ENCODE measurements around the gene MT1E. TPM values are rescaled to one million over a fixed set of nuclear protein-coding genes. Genes with fewer than 3 reads are reported as not detected.

Gene MT1E
- total RNA-seq, 6 experiments from 2014 or later: 192 to 469 (median 458) TPM

DNA sequence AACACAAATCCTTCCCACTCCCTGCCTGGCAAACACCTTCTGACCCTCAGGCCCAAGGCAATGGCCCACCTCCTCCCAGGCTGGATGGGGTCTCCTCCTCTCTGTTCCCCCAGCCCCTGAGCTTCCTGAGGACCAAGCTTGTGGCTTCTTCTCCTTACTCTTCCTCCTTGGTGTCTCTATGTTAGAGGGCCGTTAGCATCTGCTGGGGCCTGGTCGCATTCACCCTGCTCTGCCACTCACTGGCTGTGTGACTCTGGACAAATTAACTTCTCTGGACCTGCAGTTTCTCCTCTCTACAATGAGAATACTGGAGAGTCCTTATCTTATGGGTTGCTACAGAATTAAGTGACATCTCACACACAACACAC, 17.9 kb upstream of the MT1E start:
- Mint-ChIP-seq H3K9me3 (no peaks in the 10 kb centered on the region), H3K36me3 (ENCODE audit: low read depth) (peaks cover 14% of the 10 kb centered on the region; the same call in 1 of the 2 replicates), H3K4me1 (ENCODE audit: low read depth) (peaks cover 66% of the 10 kb centered on the region), H3K27ac (peak overlapping the region; percentile 100), H3K27me3 (ENCODE audit: insufficient read depth) (peaks cover 6% of the 10 kb centered on the region), H3K4me3 (peak overlapping the region; percentile 84)
- TF ChIP-seq, protein P1, sequence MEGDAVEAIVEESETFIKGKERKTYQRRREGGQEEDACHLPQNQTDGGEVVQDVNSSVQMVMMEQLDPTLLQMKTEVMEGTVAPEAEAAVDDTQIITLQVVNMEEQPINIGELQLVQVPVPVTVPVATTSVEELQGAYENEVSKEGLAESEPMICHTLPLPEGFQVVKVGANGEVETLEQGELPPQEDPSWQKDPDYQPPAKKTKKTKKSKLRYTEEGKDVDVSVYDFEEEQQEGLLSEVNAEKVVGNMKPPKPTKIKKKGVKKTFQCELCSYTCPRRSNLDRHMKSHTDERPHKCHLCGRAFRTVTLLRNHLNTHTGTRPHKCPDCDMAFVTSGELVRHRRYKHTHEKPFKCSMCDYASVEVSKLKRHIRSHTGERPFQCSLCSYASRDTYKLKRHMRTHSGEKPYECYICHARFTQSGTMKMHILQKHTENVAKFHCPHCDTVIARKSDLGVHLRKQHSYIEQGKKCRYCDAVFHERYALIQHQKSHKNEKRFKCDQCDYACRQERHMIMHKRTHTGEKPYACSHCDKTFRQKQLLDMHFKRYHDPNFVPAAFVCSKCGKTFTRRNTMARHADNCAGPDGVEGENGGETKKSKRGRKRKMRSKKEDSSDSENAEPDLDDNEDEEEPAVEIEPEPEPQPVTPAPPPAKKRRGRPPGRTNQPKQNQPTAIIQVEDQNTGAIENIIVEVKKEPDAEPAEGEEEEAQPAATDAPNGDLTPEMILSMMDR (IDR thresholded peaks at IDR 0.05): no peak
- no peak for DNase-seq

DNA sequence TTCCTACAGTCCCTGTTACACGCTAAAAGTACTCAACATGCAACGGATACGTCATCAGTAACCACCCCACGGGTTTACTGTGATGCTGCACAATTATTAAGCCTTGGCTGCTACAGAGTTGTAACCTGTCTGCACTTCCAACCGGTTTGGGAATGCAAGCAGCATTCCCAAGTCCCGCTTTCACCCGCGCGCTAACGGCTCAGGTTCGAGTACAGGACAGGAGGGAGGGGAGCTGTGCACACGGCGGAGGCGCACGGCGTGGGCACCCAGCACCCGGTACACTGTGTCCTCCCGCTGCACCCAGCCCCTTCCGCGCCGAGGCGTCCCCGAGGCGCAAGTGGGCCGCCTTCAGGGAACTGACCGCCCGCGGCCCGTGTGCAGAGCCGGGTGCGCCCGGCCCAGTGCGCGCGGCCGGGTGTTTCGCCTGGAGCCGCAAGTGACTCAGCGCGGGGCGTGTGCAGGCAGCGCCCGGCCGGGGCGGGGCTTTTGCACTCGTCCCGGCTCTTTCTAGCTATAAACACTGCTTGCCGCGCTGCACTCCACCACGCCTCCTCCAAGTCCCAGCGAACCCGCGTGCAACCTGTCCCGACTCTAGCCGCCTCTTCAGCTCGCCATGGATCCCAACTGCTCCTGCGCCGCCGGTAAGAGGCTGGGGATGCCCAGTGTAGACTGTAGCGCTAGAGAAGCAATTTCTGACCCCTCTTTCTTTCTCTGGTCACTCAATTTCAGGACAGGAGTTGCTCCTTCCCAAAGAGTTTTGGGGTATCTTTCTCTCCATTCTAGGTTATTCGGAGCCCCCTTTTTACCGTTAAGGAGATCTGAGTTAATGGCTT, 17.3 kb upstream of the MT1E start, which contains the start of gene MT2A:
Gene MT2A, plus strand, starts transcription at position 542 of the 833 bp plus-strand sequence. Its CDS starts 72 bp downstream, at position 614.
- peak within 1 kb of the TSS; percentile 100 for H3K27ac Mint-ChIP-seq

DNA sequence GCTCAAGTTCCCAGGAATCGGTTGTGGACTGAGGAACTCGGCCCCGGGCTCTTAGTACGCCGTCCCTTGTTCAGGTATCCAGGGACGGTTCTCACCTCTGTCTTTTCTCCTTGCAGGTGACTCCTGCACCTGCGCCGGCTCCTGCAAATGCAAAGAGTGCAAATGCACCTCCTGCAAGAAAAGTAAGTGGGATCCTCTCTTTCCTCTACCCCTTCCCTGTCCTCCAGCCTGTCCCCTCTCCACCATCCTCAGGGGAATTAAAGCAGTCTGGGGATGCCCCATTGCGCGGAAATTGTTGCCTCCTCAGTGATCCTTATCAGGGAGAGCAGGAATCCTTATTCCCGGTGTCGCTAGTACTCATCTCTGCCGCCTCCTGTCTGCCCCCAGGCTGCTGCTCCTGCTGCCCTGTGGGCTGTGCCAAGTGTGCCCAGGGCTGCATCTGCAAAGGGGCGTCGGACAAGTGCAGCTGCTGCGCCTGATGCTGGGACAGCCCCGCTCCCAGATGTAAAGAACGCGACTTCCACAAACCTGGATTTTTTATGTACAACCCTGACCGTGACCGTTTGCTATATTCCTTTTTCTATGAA, 16.6 kb upstream of the MT1E start:
- H3K27me3 Mint-ChIP-seq (ENCODE audit: insufficient read depth): peaks cover 6% of the 10 kb centered on the region
- TF ChIP-seq, protein P1 (IDR thresholded peaks at IDR 0.05): no peak
- peak overlapping the region; percentile 96 for H3K27ac Mint-ChIP-seq
- peaks cover 14% of the 10 kb centered on the region; the same call in 1 of the 2 replicates for H3K36me3 Mint-ChIP-seq (ENCODE audit: low read depth)
- no peak for DNase-seq
- H3K9me3 Mint-ChIP-seq: no peaks in the 10 kb centered on the region
- peaks cover 73% of the 10 kb centered on the region for H3K4me1 Mint-ChIP-seq (ENCODE audit: low read depth)
- H3K4me3 Mint-ChIP-seq: peak overlapping the region; percentile 98

More for the DNA sequence above, 17.3 kb upstream of the MT1E start, which contains the start of gene MT2A:
- peak; percentile 95 for DNase-seq
- Mint-ChIP-seq H3K27me3 (ENCODE audit: insufficient read depth) (peaks cover 6% of the 10 kb centered on the region), H3K9me3 (no peaks in the 10 kb centered on the region), H3K36me3 (ENCODE audit: low read depth) (peaks cover 14% of the 10 kb centered on the region; the same call in 1 of the 2 replicates), H3K4me3 (peak within 1 kb of the TSS; percentile 98), H3K4me1 (ENCODE audit: low read depth) (peaks cover 71% of the 10 kb centered on the region)
- TF ChIP-seq, protein P1 (IDR thresholded peaks at IDR 0.05): no peak

DNA sequence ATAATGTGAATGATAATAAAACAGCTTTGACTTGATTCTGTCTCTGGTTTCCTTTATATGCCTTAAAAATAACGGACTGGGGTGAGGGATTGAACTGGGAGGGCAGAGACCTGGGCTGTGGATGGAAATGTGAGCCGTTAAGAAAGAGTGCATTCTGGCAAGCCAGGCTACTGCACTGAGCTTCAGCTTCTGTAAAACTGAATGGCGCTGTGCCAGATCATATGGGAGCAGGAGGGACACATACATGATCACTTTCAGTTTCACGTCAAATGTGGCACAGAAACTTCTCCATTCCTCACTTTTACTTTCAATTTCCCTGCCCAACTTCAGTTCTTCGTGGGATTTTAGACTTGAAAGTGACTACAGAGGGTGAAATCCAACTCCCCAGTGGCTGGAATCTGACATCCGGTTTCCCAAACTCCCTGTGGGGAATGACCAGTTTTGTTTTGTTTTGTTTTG, 16.1 kb upstream of the MT1E start:
- Mint-ChIP-seq H3K27me3 (ENCODE audit: insufficient read depth) (peaks cover 6% of the 10 kb centered on the region), H3K36me3 (ENCODE audit: low read depth) (peaks cover 14% of the 10 kb centered on the region; the same call in 1 of the 2 replicates), H3K4me3 (peak overlapping the region; percentile 98), H3K9me3 (no peaks in the 10 kb centered on the region), H3K27ac (peak overlapping the region; percentile 96), H3K4me1 (ENCODE audit: low read depth) (peaks cover 78% of the 10 kb centered on the region)
- peak; percentile 86 for DNase-seq
- TF ChIP-seq, protein P1 (IDR thresholded peaks at IDR 0.05): no peak

DNA sequence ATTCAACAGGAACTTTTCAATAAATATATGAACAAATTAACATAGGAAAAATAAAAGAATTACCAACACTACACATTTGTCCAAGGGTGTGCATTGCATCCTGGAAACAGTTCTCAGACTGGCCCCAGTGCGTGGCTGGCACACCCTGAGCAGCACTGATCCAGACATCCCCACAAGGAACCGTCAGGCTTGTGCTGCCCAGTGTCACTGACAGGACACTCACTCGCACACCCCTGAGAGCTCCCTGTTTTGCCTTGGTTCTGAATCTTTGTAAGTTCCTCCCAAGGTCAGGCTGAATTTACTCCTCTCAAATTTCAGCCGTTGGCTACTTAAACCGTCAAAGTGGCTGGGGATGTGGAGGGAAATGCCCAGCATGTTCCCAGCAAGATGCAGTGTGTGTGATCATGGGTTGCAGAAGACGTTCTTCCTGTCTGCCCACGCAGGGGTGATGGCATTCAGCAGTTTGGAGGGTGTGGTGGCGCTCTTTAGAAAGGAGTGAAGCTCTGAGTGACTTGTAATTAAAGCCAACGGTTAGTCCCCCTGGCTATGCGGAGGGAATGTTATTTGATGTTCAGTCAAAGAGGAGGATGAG, 15.5 kb upstream of the MT1E start:
- peak overlapping the region; percentile 96 for H3K27ac Mint-ChIP-seq
- H3K4me1 Mint-ChIP-seq (ENCODE audit: low read depth): peaks cover 80% of the 10 kb centered on the region
- H3K27me3 Mint-ChIP-seq (ENCODE audit: insufficient read depth): peaks cover 4% of the 10 kb centered on the region

More for the DNA sequence above, 15.5 kb upstream of the MT1E start:
- peak; percentile 65 for DNase-seq
- TF ChIP-seq, protein P1 (IDR thresholded peaks at IDR 0.05): peak; percentile 23; the same call in 1 of the 2 replicates
- Mint-ChIP-seq H3K4me3 (peak overlapping the region; percentile 98), H3K36me3 (ENCODE audit: low read depth) (peaks cover 14% of the 10 kb centered on the region; the same call in 1 of the 2 replicates), H3K9me3 (no peaks in the 10 kb centered on the region)
